GM19043 (cell line): ENCODE results near the gene PPP1R8.
"Not testable (repeated sequence)": the region's sequence is repeated elsewhere in the genome, so short reads cannot be mapped to it uniquely, and the experiment has no call there.

Source experiments
- ATAC-seq: cut with Tn5 transposase; IDR thresholded peaks from one replicate; pipeline ENCODE4 v1.9.1; 2021; ENCODE audit warnings: low read depth; ENCODE audit not compliant: unreplicated experiment

Gene PPP1R8

GRCh38 chr1:27830621-27831440, at the start of gene PPP1R8:
TSS of gene PPP1R8 (plus strand) at chr1:27830782. CDS start at chr1:27830836, 54 bp downstream.
- ATAC-seq, result peak; percentile 95

- no peak for ATAC-seq
Observed at GRCh38 chr1:27782950-27783349, 47.6 kb upstream of the PPP1R8 start.

GRCh38 chr1:27784700-27785099, 45.9 kb upstream of the PPP1R8 start:
- ATAC-seq, result no peak

- ATAC-seq, result no peak
Observed at GRCh38 chr1:27785781-27786455, 44.7 kb upstream of the PPP1R8 start.

- ATAC-seq, result no peak
Observed at GRCh38 chr1:27787895-27788294, 42.7 kb upstream of the PPP1R8 start.

- ATAC-seq, result no peak
Observed at GRCh38 chr1:27789540-27790041, 41.0 kb upstream of the PPP1R8 start.

- ATAC-seq, result not testable (repeated sequence)
Observed at GRCh38 chr1:27790270-27790669, 40.3 kb upstream of the PPP1R8 start.

- ATAC-seq, result no peak
Observed at GRCh38 chr1:27795601-27796000, 35.0 kb upstream of the PPP1R8 start.

GRCh38 chr1:27804791-27805190, 25.8 kb upstream of the PPP1R8 start:
- ATAC-seq, result no peak

- ATAC-seq, result no peak
Observed at GRCh38 chr1:27806758-27807157, 23.8 kb upstream of the PPP1R8 start.

- ATAC-seq, result no peak
Observed at GRCh38 chr1:27807385-27807784, 23.2 kb upstream of the PPP1R8 start.

- ATAC-seq, result not testable (repeated sequence)
Observed at GRCh38 chr1:27808131-27808530, 22.5 kb upstream of the PPP1R8 start.

- no peak for ATAC-seq
Observed at GRCh38 chr1:27809883-27810282, 20.7 kb upstream of the PPP1R8 start.

GRCh38 chr1:27811741-27812500, 18.7 kb upstream of the PPP1R8 start:
- ATAC-seq, result no peak

- ATAC-seq, result no peak
Observed at GRCh38 chr1:27816921-27817630, 13.5 kb upstream of the PPP1R8 start.

- no peak for ATAC-seq
Observed at GRCh38 chr1:27821761-27822315, 8.7 kb upstream of the PPP1R8 start.

- ATAC-seq, result no peak
Observed at GRCh38 chr1:27823784-27824183, 6.8 kb upstream of the PPP1R8 start.

GRCh38 chr1:27824411-27824810, 6.2 kb upstream of the PPP1R8 start:
- ATAC-seq, result no peak

GRCh38 chr1:27829339-27829960, 1.1 kb upstream of the PPP1R8 start:
- not testable (repeated sequence) for ATAC-seq
